ENCODE measurements around the gene JAKMIP1.

Gene JAKMIP1

DNA sequence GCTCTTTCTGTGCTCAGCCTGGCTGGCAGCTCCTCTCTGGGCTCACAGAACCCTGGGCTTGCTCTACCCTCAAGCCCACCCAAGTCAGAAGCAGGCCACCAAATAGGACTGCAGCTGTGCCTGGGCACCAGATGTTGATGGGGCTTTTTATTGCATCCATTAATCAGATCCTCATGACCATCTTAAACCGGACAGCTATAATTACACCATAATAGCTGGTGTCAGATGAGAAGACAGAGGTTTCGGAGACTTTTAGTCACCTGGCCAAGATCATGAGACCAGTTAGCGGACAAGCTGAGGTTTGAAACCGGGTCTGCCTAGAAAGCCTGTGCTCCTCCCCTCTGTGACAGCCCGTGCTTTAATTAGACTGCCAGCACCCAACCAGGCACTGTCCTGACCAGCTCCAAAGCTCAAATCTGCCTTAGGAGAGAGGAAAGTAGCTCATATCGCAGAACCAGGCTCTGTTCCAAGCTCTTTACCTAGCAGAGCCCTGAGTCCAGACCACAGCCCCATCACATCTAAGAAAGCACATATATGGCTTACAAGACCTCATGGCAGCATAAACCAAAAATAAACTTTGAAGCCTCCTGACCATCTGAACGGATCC, 88.9 kb downstream of the JAKMIP1 start:
- DNase-seq (ENCODE audit: extremely low read depth, low read depth), result no peak
- TF ChIP-seq, protein P1, sequence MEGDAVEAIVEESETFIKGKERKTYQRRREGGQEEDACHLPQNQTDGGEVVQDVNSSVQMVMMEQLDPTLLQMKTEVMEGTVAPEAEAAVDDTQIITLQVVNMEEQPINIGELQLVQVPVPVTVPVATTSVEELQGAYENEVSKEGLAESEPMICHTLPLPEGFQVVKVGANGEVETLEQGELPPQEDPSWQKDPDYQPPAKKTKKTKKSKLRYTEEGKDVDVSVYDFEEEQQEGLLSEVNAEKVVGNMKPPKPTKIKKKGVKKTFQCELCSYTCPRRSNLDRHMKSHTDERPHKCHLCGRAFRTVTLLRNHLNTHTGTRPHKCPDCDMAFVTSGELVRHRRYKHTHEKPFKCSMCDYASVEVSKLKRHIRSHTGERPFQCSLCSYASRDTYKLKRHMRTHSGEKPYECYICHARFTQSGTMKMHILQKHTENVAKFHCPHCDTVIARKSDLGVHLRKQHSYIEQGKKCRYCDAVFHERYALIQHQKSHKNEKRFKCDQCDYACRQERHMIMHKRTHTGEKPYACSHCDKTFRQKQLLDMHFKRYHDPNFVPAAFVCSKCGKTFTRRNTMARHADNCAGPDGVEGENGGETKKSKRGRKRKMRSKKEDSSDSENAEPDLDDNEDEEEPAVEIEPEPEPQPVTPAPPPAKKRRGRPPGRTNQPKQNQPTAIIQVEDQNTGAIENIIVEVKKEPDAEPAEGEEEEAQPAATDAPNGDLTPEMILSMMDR (IDR thresholded peaks at IDR 0.05; ENCODE audit: low read depth, low read length), result no peak

DNA sequence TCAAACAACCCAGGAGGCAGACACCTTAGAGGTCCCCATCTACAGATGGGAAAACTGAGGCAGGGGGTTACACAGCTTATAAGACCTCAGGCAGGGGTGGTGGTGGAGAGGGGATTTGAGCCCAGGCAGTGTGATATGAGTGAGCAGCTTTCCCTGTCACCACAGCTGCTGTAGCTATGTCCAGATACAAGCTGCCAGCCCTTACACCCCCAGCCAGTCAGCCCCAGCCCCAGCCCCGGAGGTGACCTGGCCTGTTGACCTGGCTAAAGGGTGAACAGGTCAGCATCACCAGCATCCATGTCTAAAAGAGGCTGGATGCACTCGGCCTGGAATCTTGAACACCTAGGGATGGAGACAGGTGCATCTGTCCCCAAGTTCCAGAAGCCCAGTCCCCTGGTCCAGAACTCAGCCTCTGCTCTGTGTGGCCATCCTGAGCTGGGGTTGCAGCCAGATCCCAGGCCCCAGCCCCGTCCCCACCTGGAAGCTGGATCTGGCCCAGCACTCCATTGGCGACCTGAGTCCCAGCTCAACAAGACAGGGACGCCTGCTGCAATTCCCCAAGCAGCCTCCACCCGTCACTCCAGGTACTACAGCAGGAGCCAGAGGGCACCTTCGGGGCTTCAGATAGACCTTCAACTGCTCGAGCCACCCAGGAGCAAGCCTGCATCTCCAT, 89.5 kb downstream of the JAKMIP1 start:
- TF ChIP-seq, protein P1 (IDR thresholded peaks at IDR 0.05; ENCODE audit: low read depth, low read length), result no peak
- no peak for DNase-seq (ENCODE audit: extremely low read depth, low read depth)

DNA sequence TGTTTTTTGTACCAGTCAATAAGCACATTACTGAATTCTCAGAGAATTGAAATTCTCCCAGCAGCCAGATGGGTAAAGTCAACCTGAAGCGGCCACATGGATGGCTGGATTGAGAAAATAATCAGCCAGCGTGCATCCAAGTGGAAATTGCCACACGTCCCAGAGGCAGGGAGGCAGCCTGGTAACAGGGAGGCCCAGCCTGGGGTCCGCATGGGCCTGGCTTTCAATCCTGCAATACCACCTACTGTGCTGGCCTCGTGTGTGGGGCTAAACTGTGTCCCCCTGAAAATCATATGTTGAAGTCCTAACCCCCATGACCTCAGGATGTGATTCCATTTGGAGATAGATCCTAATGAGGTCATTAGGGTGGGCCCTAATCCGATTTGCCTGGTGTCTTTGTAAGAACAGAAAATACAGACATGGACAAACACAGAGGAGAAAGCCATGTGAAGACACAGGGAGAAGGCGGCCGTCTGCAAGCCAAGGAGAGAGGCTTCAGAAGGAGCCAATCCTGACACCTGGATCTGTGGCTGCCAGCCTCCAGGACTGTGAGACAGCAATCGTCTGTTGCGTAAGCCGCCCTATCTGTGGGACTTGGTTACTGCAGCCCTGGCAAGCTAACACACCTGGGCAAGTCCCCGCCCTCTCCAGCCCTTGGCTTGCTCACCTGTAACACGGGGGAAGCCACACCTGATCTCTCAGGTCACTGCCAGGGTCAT, 90.3 kb downstream of the JAKMIP1 start:
- TF ChIP-seq, protein P1 (IDR thresholded peaks at IDR 0.05; ENCODE audit: low read depth, low read length), result no peak
- no peak for DNase-seq (ENCODE audit: extremely low read depth, low read depth)

DNA sequence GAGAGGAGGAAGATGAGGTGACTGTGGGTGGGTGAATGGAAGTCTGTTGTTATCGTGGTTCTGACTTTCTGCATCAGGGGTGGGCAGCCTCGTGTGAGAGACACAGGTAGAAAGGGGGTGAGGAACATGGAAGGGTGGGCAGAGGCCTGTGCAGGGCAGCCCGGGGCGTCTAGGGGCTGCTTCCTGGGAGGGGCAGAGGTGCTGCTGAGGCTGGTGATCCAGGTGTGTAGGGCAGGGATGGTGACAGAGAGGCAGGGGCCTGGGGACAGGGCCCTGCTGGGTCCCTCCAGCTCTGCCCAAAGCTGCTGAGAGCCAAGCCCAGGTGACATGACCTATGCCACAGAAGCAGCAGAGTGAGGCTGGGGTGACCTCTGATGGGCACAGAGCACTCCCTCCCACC, 92.5 kb downstream of the JAKMIP1 start:
- no peak for DNase-seq (ENCODE audit: extremely low read depth, low read depth)
- TF ChIP-seq, protein P1 (IDR thresholded peaks at IDR 0.05; ENCODE audit: low read depth, low read length), result no peak

DNA sequence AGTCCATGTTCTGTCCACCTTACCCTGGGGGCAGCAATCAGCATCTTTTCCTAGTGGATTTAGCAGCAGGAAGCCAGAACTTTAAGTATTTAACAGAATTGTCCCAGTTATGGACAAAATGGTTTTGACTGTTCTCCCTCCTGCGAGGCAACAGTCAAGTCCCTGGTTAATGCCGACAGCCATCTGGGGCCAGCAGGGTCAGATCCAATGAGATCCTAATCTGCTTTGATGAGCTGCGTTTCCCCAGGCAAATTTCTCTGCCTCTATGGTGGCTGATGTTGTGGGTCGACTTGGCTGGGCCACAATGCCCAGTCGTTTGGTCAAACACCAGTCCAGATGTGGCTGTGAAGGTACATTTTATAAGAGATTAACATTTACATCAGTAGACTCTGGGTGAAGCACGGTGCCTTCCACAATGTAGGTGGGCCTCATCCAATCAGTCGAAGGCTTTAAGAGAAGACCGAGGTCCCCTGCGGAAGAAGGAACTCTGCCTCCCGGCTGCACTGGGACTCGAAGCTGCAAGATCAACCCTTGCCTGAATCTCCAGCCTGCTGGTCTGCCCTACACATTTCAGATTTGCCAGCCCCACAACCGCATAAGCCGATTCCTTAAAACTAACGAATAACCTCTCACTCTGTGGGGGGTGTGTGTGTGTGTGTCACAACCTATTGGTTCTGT, 93.1 kb downstream of the JAKMIP1 start:
- no peak for DNase-seq (ENCODE audit: extremely low read depth, low read depth)
- TF ChIP-seq, protein P1 (IDR thresholded peaks at IDR 0.05; ENCODE audit: low read depth, low read length), result no peak

DNA sequence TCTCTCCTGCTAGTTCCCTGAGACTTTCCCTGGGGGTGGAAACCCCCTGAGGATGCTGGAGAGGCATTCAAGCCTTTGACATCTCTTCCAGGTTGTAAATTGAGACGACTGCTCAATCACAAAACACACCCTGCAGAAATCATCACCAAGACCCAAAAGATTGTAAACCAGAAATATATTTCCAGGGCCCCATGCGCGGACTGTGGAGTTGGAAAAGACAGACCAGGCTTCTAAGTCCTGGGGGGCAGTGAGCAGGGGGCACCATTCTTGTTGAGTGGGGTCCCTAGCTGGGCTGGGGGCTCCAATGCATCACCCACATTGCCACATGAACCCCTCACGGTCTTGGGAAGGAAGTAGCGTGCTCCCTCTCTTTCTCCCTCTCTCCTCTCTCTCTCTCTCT, 94.2 kb downstream of the JAKMIP1 start:
- TF ChIP-seq, protein P1 (IDR thresholded peaks at IDR 0.05; ENCODE audit: low read depth, low read length), result no peak
- DNase-seq (ENCODE audit: extremely low read depth, low read depth), result no peak
